A673 (cell line): ENCODE results near the gene COL5A1.

ENCODE experiments used
- EZH2 ChIP-seq: fragments of 200-600 bp; sonication (generic); IDR thresholded peaks from 2 replicates; pipeline ENCODE4 v1.6.1; 2017; ENCODE audit warnings: borderline replicate concordance, low read depth, mild to moderate bottlenecking, mixed read lengths, antibody characterized with exemption, low read length; ENCODE audit not compliant: poor library complexity, severe bottlenecking
- TF ChIP-seq, protein P1 (sequence below): fragments of 300-800, 200-600 bp; sonication (generic); conservative IDR thresholded peaks from 2 replicates; pipeline ENCODE4 v1.5.1; 2017; ENCODE audit warnings: low read depth, mild to moderate bottlenecking, antibody characterized with exemption, low read length, moderate library complexity, mixed read lengths

DNA sequence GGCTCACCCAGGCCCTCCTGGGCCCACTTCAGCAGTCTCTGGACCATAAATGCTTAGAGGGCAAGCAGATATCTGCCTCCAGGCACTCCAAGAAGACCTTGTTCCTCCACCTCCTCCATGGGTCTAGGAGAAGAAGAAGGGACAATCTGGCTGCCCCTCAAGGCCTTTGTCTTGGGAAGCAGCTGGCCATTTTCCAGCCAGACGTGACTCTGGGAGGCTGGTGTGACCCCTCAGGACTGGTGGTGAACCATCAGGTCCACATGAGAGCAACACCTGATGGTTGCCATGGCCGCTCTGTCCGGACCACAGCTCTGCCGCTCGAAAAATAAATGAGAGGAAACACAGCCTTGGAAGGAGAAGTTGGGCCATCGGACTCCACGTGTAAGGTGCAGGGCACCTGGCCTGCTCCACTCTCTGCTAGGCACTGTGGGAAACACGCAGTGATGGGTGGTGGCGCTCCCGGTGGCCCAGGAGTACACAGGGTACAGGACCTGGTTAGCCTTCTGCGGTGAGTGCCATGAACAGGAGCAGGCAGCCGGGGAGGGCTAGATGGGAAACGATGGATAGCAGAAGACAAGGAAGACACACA lies 3.0 kb upstream of the COL5A1 start:
- TF ChIP-seq, protein P1, sequence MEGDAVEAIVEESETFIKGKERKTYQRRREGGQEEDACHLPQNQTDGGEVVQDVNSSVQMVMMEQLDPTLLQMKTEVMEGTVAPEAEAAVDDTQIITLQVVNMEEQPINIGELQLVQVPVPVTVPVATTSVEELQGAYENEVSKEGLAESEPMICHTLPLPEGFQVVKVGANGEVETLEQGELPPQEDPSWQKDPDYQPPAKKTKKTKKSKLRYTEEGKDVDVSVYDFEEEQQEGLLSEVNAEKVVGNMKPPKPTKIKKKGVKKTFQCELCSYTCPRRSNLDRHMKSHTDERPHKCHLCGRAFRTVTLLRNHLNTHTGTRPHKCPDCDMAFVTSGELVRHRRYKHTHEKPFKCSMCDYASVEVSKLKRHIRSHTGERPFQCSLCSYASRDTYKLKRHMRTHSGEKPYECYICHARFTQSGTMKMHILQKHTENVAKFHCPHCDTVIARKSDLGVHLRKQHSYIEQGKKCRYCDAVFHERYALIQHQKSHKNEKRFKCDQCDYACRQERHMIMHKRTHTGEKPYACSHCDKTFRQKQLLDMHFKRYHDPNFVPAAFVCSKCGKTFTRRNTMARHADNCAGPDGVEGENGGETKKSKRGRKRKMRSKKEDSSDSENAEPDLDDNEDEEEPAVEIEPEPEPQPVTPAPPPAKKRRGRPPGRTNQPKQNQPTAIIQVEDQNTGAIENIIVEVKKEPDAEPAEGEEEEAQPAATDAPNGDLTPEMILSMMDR: no peak
- TF ChIP-seq EZH2: no peak
